ENCODE results near the gene GPR42. TPM values are rescaled to one million over a fixed set of nuclear protein-coding genes. Genes with fewer than 3 reads are reported as not detected.

The GPR42 gene
- total and polyA plus RNA-seq, 10 of the 15 experiments (the other 5 are each of a cell fraction or from before 2014, with no cell fraction given), result 0.13 TPM; not detected in 9

- TF ChIP-seq ATF3 (IDR thresholded peaks at IDR 0.05; ENCODE audit: borderline replicate concordance, extremely low read depth, low read depth, low read length) (no peak), SPI1 (IDR thresholded peaks at IDR 0.05; ENCODE audit: borderline replicate concordance, insufficient read depth, low read depth, low read length) (no peak), CHD1 (IDR thresholded peaks at IDR 0.05; ENCODE audit: low read depth, low read length) (no peak), RB1 (IDR thresholded peaks at IDR 0.05; ENCODE audit: borderline replicate concordance) (no peak), PBX3 (IDR thresholded peaks at IDR 0.05; ENCODE audit: insufficient replicate concordance, low read depth, low read length) (no peak), NBN (IDR thresholded peaks at IDR 0.05) (no peak), ZNF384 (IDR thresholded peaks at IDR 0.05; ENCODE audit: borderline replicate concordance, low read depth, low read length) (no peak), HCFC1 (IDR thresholded peaks at IDR 0.05; ENCODE audit: low read length) (no peak), SREBF1 (IDR thresholded peaks at IDR 0.05; ENCODE audit: low read length) (no peak), WRNIP1 (IDR thresholded peaks at IDR 0.05; ENCODE audit: borderline replicate concordance, low read depth, low read length) (no peak), FOXM1 (IDR thresholded peaks at IDR 0.05; ENCODE audit: low read depth, low read length) (no peak), MEF2B (IDR thresholded peaks at IDR 0.05; ENCODE audit: partially characterized antibody, poor library complexity, severe bottlenecking) (no peak), PRDM15 (CRISPR knock-in tag; IDR thresholded peaks at IDR 0.05) (no peak), HDGF (IDR thresholded peaks at IDR 0.05) (no peak)
- intact Hi-C loops (cut with micrococcal nuclease; ENCODE audit: unreplicated experiment), result no loop called here
- no TSS peak for BruUV-seq (replicated peaks)
- in situ Hi-C loops (cut with MboI), result no loop called here
- FAIRE-seq, result no peak
- ChIA-PET POLR2A (no interaction called here), CTCF (interaction anchor here (0.9 kb wide), 1 partner anchor 121 kb away, joined by 4 read pairs; no protein-coding TSS in a partner anchor), RAD21 (ENCODE audit: unreplicated experiment) (interaction anchor here (0.7 kb wide), 1 partner anchor 35 kb away, joined by 3 read pairs; no protein-coding TSS in a partner anchor), SMC1A (ENCODE audit: uncharacterized antibody, unreplicated experiment) (interaction anchor here (1.5 kb wide), 1 partner anchor 46 kb away, joined by 4 read pairs; no protein-coding TSS in a partner anchor)
- Histone ChIP-seq H3K9me3 (replicated peaks; ENCODE audit: control insufficient read depth, insufficient read depth, low read length) (no peaks in the 10 kb centered on the region; the same call in none of the 3 replicates), H3K79me2 (ENCODE audit: control insufficient read depth, insufficient read depth, low read length) (no peaks in the 10 kb centered on the region), H3K27me3 (replicated peaks in 1 of 2; ENCODE audit: control insufficient read depth in 2 of 2, insufficient read depth in 2 of 2, low read length in 1 of 2) (no peaks in the 10 kb centered on the region), H3K4me1 (ENCODE audit: control insufficient read depth, insufficient read depth, low read length) (peaks cover 31% of the 10 kb centered on the region), H4K20me1 (ENCODE audit: control insufficient read depth, insufficient read depth) (no peaks in the 10 kb centered on the region), H3K27ac (ENCODE audit: control insufficient read depth, insufficient read depth) (no peak overlapping the region), H3K36me3 (ENCODE audit: control insufficient read depth in 2 of 2, insufficient read depth in 2 of 2, low read length in 1 of 2) (no peaks in the 10 kb centered on the region), H3K4me3 (no peak overlapping the region), H3K4me2 (ENCODE audit: control insufficient read depth, insufficient read depth) (no peak overlapping the region), H2AFZ (ENCODE audit: control insufficient read depth, low read depth, low read length) (no peak overlapping the region), H3K9ac (ENCODE audit: control insufficient read depth, insufficient read depth, low read length) (no peak overlapping the region)
- no peak for ATAC-seq
- DNase-seq (ENCODE audit: low read depth, low spot score), result no peak
- 78% methylated on average over 7 of the region's 7 CpGs for WGBS (ENCODE audit: insufficient coverage, insufficient replicate concordance, low lambda C conversion rate, missing lambda C conversion rate)
Measured at GRCh38 chr19:35373492-35373891, 2.6 kb downstream of the GPR42 start.

All from GM12878 (cell line).